H1 (cell line): ENCODE results near the gene ZMAT5. TPM values are rescaled to one million over a fixed set of nuclear protein-coding genes. Genes with fewer than 3 reads are reported as not detected.

Source experiments
- CTCF ChIA-PET: fragments of 300-600 bp; sonication (Branson Sonifier 250); formaldehyde crosslinking; loops from one replicate; lab custom pipeline; 2021; ENCODE audit not compliant: partially characterized antibody; lab: Charles Lee
- POLR2A ChIA-PET: fragments of 300-600 bp; sonication (Branson Sonifier 250); formaldehyde crosslinking; loops from one replicate; lab custom pipeline; 2021; ENCODE audit warnings: inconsistent platforms; ENCODE audit not compliant: partially characterized antibody; lab: Charles Lee
- DNase-seq, 2 experiments: peaks; one replicate each; pipeline versions ENCODE4 v3.0.0 to v3.0.0-alpha.2; 2010 to 2022; ENCODE audit warnings: low spot score in 2 of 2, low read depth in 1 of 2, mixed read lengths in 1 of 2
- FAIRE-seq: peaks from 2 replicates; lab custom pipeline; 2011; peaks lifted over from hg19 to GRCh38; lab: Jason Lieb, UNC
- H2AFZ ChIP-seq: 2 replicates; pipeline ENCODE4 v1.8.1; 2012; ENCODE audit warnings: low read length, inconsistent platforms
- H2AK5ac ChIP-seq: 2 replicates; pipeline ENCODE4 v1.6.1; 2013; ENCODE audit warnings: low read depth, low read length
- H2BK120ac ChIP-seq: replicated peaks from 2 replicates; pipeline ENCODE3; 2013; ENCODE audit warnings: low read depth, low read length, inconsistent platforms
- H2BK12ac ChIP-seq: 2 replicates; pipeline ENCODE4 v1.6.1; 2013; ENCODE audit warnings: low read depth, low read length
- H2BK15ac ChIP-seq: 2 replicates; pipeline ENCODE4 v1.6.1; 2013; ENCODE audit warnings: low read length
- H2BK20ac ChIP-seq: 2 replicates; pipeline ENCODE4 v1.6.1; 2013; ENCODE audit warnings: low read length
- H2BK5ac ChIP-seq: 2 replicates; pipeline ENCODE4 v1.6.1; 2013; ENCODE audit warnings: low read depth, low read length
- H3K14ac ChIP-seq: 2 replicates; pipeline ENCODE4 v1.6.1; 2013; ENCODE audit warnings: inconsistent platforms; ENCODE audit not compliant: insufficient read length
- H3K18ac ChIP-seq: 2 replicates; pipeline ENCODE4 v1.6.1; 2013; ENCODE audit warnings: low read length; ENCODE audit errors: extremely low read depth
- H3K23ac ChIP-seq: 2 replicates; pipeline ENCODE4 v1.6.1; 2013; ENCODE audit warnings: inconsistent platforms; ENCODE audit not compliant: insufficient read length
- H3K23me2 ChIP-seq: 2 replicates; pipeline ENCODE4 v1.6.1; 2013; ENCODE audit warnings: low read depth, low read length
- H3K27ac ChIP-seq: 2 replicates; pipeline ENCODE4 v1.6.1; 2011; ENCODE audit warnings: low read depth, low read length, inconsistent platforms
- H3K27me3 ChIP-seq, 4 experiments: replicated peaks in 1 of 4; 1 replicate in 1 of 4; 2 replicates in 3 of 4; pipeline versions ENCODE4 v1.6.1 to v1.8.1; 2011 to 2013; ENCODE audit warnings: low read length in 3 of 4, mild to moderate bottlenecking in 3 of 4, inconsistent platforms in 2 of 4, mixed read lengths in 2 of 4, moderate library complexity in 1 of 4; ENCODE audit not compliant: control insufficient read depth in 3 of 4, insufficient read depth in 3 of 4; ENCODE audit errors: extremely low read depth in 1 of 4
- H3K36me3 ChIP-seq, 4 experiments: 2 replicates each; pipeline versions ENCODE4 v1.6.1 to v1.8.1; 2011 to 2013; ENCODE audit warnings: mild to moderate bottlenecking in 4 of 4, low read length in 3 of 4, moderate library complexity in 2 of 4, control low read depth in 1 of 4, inconsistent platforms in 1 of 4; ENCODE audit not compliant: insufficient read depth in 4 of 4, control insufficient read depth in 2 of 4
- H3K4ac ChIP-seq: replicated peaks from 2 replicates; pipeline ENCODE3; 2013; ENCODE audit warnings: low read length, low read depth, mixed read lengths, inconsistent platforms; ENCODE audit not compliant: insufficient read length
- H3K4me1 ChIP-seq, 4 experiments: replicated peaks in 1 of 4; 1 replicate in 1 of 4; 2 replicates in 3 of 4; pipeline versions ENCODE4 v1.6.1 to v1.8.1; 2011 to 2013; ENCODE audit warnings: low read length in 3 of 4, inconsistent platforms in 2 of 4, mixed read lengths in 1 of 4; ENCODE audit not compliant: insufficient read depth in 4 of 4, control insufficient read depth in 3 of 4
- H3K4me2 ChIP-seq, 2 experiments: 2 replicates each; pipeline versions ENCODE4 v1.6.1 to v1.8.1; 2011 to 2013; ENCODE audit warnings: low read depth in 2 of 2, low read length in 2 of 2, control low read depth in 1 of 2, inconsistent platforms in 1 of 2, mild to moderate bottlenecking in 1 of 2; ENCODE audit not compliant: insufficient read depth in 1 of 2
- H3K4me3 ChIP-seq, 4 experiments: fragments of 200-600, 300-600 bp in 1 of 4; sonication (generic), shearing (Covaris generic), sonication (Bioruptor Twin) in 1 of 4; 2 replicates each; pipeline versions ENCODE4 v1.5.1 to v1.8.1; 2011 to 2016; ENCODE audit warnings: low read length in 4 of 4, low read depth in 3 of 4, control low read depth in 2 of 4, inconsistent platforms in 2 of 4, mild to moderate bottlenecking in 2 of 4, mixed read lengths in 1 of 4, moderate library complexity in 1 of 4; ENCODE audit not compliant: insufficient read depth in 2 of 4; ENCODE audit errors: extremely low read depth in 1 of 4
- H3K56ac ChIP-seq: replicated peaks from 2 replicates; pipeline ENCODE3; 2013; ENCODE audit warnings: low read depth, mild to moderate bottlenecking, mixed read lengths, low read length, inconsistent platforms; ENCODE audit not compliant: insufficient read length
- H3K79me1 ChIP-seq: 2 replicates; pipeline ENCODE4 v1.6.1; 2013; ENCODE audit warnings: low read depth, low read length, control low read depth
- H3K79me2 ChIP-seq, 2 experiments: 2 replicates each; pipeline versions ENCODE4 v1.6.1 to v1.8.1; 2012 to 2013; ENCODE audit warnings: low read length in 2 of 2, mild to moderate bottlenecking in 2 of 2, inconsistent platforms in 1 of 2; ENCODE audit not compliant: insufficient read depth in 2 of 2, control insufficient read depth in 1 of 2
- H3K9ac ChIP-seq, 4 experiments: replicated peaks in 1 of 4; 1 replicate in 1 of 4; 2 replicates in 3 of 4; pipeline versions ENCODE4 v1.6.1 to v1.8.1; 2011 to 2013; ENCODE audit warnings: low read depth in 3 of 4, low read length in 3 of 4, control low read depth in 2 of 4, mild to moderate bottlenecking in 2 of 4, moderate library complexity in 2 of 4, inconsistent platforms in 1 of 4; ENCODE audit errors: extremely low read depth in 1 of 4
- H3K9me3 ChIP-seq, 2 experiments: 2 replicates each; pipeline versions ENCODE4 v1.6.1 to v1.8.1; 2012 to 2013; ENCODE audit warnings: mild to moderate bottlenecking in 2 of 2, moderate library complexity in 2 of 2, control low read depth in 1 of 2, inconsistent platforms in 1 of 2, low read depth in 1 of 2, low read length in 1 of 2, mixed read lengths in 1 of 2; ENCODE audit not compliant: insufficient read depth in 2 of 2
- H4K20me1 ChIP-seq, 2 experiments: replicated peaks in 1 of 2; 2 replicates each; pipeline versions ENCODE3 to v1.8.1; 2011 to 2013; ENCODE audit warnings: inconsistent platforms in 2 of 2, low read length in 2 of 2, mild to moderate bottlenecking in 1 of 2; ENCODE audit not compliant: insufficient read depth in 2 of 2, control insufficient read depth in 1 of 2
- H4K5ac ChIP-seq: 2 replicates; pipeline ENCODE4 v1.6.1; 2013; ENCODE audit warnings: low read length, low read depth, mixed read lengths, inconsistent platforms; ENCODE audit not compliant: insufficient read length
- H4K8ac ChIP-seq: 2 replicates; pipeline ENCODE4 v1.8.0; 2013; ENCODE audit warnings: mild to moderate bottlenecking, moderate library complexity, low read length, inconsistent platforms; ENCODE audit not compliant: insufficient read depth; ENCODE audit errors: extremely low read depth
- H4K91ac ChIP-seq: replicated peaks from 2 replicates; pipeline ENCODE3; 2013; ENCODE audit warnings: low read length, mixed read lengths, inconsistent platforms; ENCODE audit not compliant: insufficient read length
- EZH2 ChIP-seq: fragments of 200-600 bp; sonication (generic); IDR thresholded peaks from 2 replicates; pipeline ENCODE4 v1.7.1; 2012; ENCODE audit warnings: low read depth, mild to moderate bottlenecking, moderate library complexity, low read length, inconsistent platforms; ENCODE audit not compliant: severe bottlenecking
- GTF2F1 ChIP-seq: IDR thresholded peaks from 2 replicates; pipeline ENCODE4 v1.6.1; 2012; ENCODE audit warnings: low read depth, low read length, improper control_type of control experiment, borderline replicate concordance
- HDAC6 ChIP-seq: IDR thresholded peaks from one replicate; pipeline ENCODE4 v1.7.1; 2012; ENCODE audit warnings: low read depth, mild to moderate bottlenecking, inconsistent platforms, low read length, moderate library complexity
- RAD21 ChIP-seq, 2 experiments: IDR thresholded peaks in 1 of 2; conservative IDR thresholded peaks in 1 of 2; 2 replicates each; pipeline ENCODE4 v1.6.1; 2011; ENCODE audit warnings: low read depth in 2 of 2, low read length in 2 of 2, improper control_type of control experiment in 1 of 2, inconsistent platforms in 1 of 2, mild to moderate bottlenecking in 1 of 2, moderate library complexity in 1 of 2
- SP4 ChIP-seq: IDR thresholded peaks from 2 replicates; pipeline ENCODE4 v1.6.1; 2012; ENCODE audit warnings: low read length, inconsistent platforms
- TAF7 ChIP-seq: optimal IDR thresholded peaks from 2 replicates; pipeline ENCODE3; 2011; ENCODE audit warnings: low read depth, mild to moderate bottlenecking, inconsistent platforms, low read length, moderate library complexity, borderline replicate concordance
- WGBS, 2 experiments: shearing (Covaris generic) in 1 of 2; methylation state at CpG; one replicate each; pipeline versions ENCODE4 v1.1.6 to v1.1.7; 2013 to 2015; ENCODE audit warnings: low lambda C conversion rate in 2 of 2, mixed read lengths in 2 of 2, inconsistent platforms in 1 of 2, low coverage in 1 of 2, missing lambda C conversion rate in 1 of 2; ENCODE audit not compliant: insufficient replicate concordance in 2 of 2, insufficient coverage in 1 of 2, insufficient read length in 1 of 2; ENCODE audit errors: extremely low coverage in 1 of 2, missing lambda C conversion rate in 1 of 2; 5-methylcytosine and 5-hydroxymethylcytosine counted together
- polyA plus RNA-seq, 7 experiments: library from polyadenylated mRNA; depleted of rRNA in 3 of 7; stranded (reverse) in 5 of 7; unstranded in 2 of 7; fragments of >200 nt in 5 of 7; fragments of 200-250 nt in 2 of 7; gene quantifications; 1 replicate in 5 of 7; 2 replicates in 1 of 7; 4 replicates in 1 of 7; pipeline versions ENCODE4 v1.2.1 to v1.2.3, GENCODE V29; 2011 to 2013; ENCODE audit warnings: missing spikeins in 2 of 7, mixed read lengths in 2 of 7
- total RNA-seq: library from RNA; stranded (reverse); fragmentation: NEBNext Ultra II Directional; extraction: Animal tissue kit (Norgen Biotek cat#: 25700); gene quantifications from 2 replicates; pipeline ENCODE4 v1.2.1, GENCODE V29; 2021
- TF ChIP-seq, protein P1 (sequence below): IDR thresholded peaks from 2 replicates; pipeline ENCODE4 v1.6.1; 2012; ENCODE audit warnings: inconsistent platforms

ZMAT5 gene
- total and polyA plus RNA-seq, 2 of the 8 experiments (the other 6 are each of a cell fraction or from before 2014, with no cell fraction given): 14.0 to 38.3 TPM

DNA sequence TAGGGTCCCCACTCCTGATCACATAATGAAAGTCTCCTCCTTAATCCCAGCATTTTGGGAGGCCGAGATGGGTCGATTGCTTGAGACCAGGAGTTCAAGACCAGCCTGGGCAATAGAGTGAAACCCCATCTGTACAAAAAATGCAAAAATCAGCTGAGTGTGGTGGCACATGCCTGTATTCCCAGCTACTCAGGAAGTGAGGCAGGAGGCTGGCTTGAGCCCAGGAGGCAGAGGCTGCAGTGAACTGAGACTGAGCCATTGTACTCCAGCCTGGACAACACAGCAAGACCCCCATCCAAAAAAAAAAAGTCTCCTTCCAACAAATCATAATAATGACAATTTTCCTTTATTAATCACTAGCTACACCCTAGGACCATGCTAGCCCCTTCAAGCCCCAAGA lies 15.1 kb downstream of the ZMAT5 start:
- H3K4me1 ChIP-seq: peaks cover 0 to 2% (median 0%) of the 10 kb centered on the region in 4 experiments; a peak in 2 of 7 replicates
- no peak overlapping the region for H2BK5ac ChIP-seq
- no peak overlapping the region for H2AK5ac ChIP-seq
- TF ChIP-seq EZH2: no peak
- no peak for TF ChIP-seq RAD21 (IDR thresholded peaks at IDR 0.05 in 1 of 2, conservative IDR thresholded peaks at IDR 0.05 in 1 of 2; ENCODE audit: low read depth in 2 of 2, low read length in 2 of 2)
- TF ChIP-seq SP4: no peak
- TF ChIP-seq, protein P1, sequence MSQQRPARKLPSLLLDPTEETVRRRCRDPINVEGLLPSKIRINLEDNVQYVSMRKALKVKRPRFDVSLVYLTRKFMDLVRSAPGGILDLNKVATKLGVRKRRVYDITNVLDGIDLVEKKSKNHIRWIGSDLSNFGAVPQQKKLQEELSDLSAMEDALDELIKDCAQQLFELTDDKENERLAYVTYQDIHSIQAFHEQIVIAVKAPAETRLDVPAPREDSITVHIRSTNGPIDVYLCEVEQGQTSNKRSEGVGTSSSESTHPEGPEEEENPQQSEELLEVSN: no peak
- TF ChIP-seq TAF7: no peak
- TF ChIP-seq GTF2F1: no peak
- no peak for TF ChIP-seq HDAC6
- H2BK15ac ChIP-seq: no peak overlapping the region
- no peak overlapping the region for H3K56ac ChIP-seq
- peaks cover 0 to 1% of the 10 kb centered on the region in 2 experiments for H4K20me1 ChIP-seq
- H3K23ac ChIP-seq: no peak overlapping the region
- H3K23me2 ChIP-seq: no peaks in the 10 kb centered on the region
- H2BK120ac ChIP-seq: no peak overlapping the region
- H3K36me3 ChIP-seq: no peaks in the 10 kb centered on the region
- H3K9ac ChIP-seq: no peak overlapping the region
- H3K79me1 ChIP-seq: no peaks in the 10 kb centered on the region
- no peak overlapping the region for H3K4me2 ChIP-seq
- no peak overlapping the region for H4K91ac ChIP-seq
- H3K27ac ChIP-seq: no peak overlapping the region
- H3K27me3 ChIP-seq: no peaks in the 10 kb centered on the region
- H2BK20ac ChIP-seq: no peak overlapping the region
- H3K4ac ChIP-seq: no peak overlapping the region
- no peak overlapping the region for H3K14ac ChIP-seq
- no peak overlapping the region for H2BK12ac ChIP-seq
- H3K4me3 ChIP-seq: no peak overlapping the region
- H4K8ac ChIP-seq: no peak overlapping the region
- 100% methylated on average over 2 of the region's 2 CpGs; no CpG with 5 or more reads in 1 of the 2 experiments for WGBS, 2 experiments
- no peak overlapping the region for H2AFZ ChIP-seq
- FAIRE-seq (no peak), DNase-seq (no peak)
- no peak overlapping the region for H4K5ac ChIP-seq
- CTCF ChIA-PET: interaction anchor here (0.7 to 2.3 kb wide), 6 partner anchors 19 to 504 kb away, joined by 3 to 6 read pairs (median 3); no protein-coding TSS in a partner anchor
- no peaks in the 10 kb centered on the region for H3K9me3 ChIP-seq
- POLR2A ChIA-PET: interaction anchor here (1.8 kb wide), 1 partner anchor 14 kb away, joined by 4 read pairs; no protein-coding TSS in a partner anchor
- no peak overlapping the region for H3K18ac ChIP-seq
- no peaks in the 10 kb centered on the region for H3K79me2 ChIP-seq
